CD4-positive, alpha-beta T cell treated with Interleukin-6 for 4 hours (primary cell): Measurements from ENCODE around the gene ANK2.
"Not testable (repeated sequence)": the region's sequence is repeated elsewhere in the genome, so short reads cannot be mapped to it uniquely, and the experiment has no call there.

ENCODE experiments used
- DNase-seq: peaks from one replicate; pipeline ENCODE4 v3.0.0-alpha.2; 2020; ENCODE audit warnings: mixed read lengths

The ANK2 gene

GRCh38 chr4:113154281-113154680, 104.8 kb downstream of the ANK2 start:
- no peak for DNase-seq

- DNase-seq, result no peak
Observed at GRCh38 chr4:113157086-113157857, 107.8 kb downstream of the ANK2 start.

- no peak for DNase-seq
Observed at GRCh38 chr4:113159942-113160545, 110.6 kb downstream of the ANK2 start.

DNA sequence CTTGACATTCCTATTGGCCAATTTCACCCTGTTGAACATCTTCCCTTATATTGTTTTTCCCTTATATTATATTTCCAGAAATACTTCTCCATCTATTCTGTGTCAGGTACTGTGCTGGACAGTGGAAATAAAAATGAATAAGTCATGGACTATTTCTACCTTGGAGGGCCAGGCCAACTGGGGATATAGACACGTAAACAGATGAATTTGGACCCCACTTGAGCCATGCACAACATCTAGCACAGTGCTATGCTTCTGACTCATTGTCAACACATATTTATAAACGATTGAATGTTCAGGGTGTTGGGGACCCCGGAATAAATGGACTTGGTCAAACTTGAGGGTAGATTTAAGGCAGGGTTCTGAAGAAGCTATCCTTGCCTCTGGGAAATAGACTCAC, 111.1 kb downstream of the ANK2 start:
- DNase-seq, result no peak

DNA sequence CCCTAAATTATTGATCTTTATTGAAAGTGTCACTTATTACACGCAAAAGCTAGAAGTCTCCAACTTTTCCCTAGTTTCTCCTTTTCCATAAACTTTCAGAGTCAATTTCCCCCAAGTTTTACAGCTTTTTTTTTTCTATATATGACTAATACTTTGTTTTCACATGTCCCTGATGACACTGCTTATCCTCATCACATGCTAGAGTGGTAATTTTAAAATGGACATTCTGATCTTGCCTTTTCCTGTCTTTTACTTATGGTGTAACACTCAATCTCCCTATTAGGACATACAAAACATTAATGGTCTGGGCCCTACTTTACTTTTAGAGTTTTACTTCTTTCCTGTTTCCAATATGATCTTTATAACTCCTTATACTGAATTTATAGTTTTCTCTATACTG, 112.6 kb downstream of the ANK2 start:
- no peak for DNase-seq

DNA sequence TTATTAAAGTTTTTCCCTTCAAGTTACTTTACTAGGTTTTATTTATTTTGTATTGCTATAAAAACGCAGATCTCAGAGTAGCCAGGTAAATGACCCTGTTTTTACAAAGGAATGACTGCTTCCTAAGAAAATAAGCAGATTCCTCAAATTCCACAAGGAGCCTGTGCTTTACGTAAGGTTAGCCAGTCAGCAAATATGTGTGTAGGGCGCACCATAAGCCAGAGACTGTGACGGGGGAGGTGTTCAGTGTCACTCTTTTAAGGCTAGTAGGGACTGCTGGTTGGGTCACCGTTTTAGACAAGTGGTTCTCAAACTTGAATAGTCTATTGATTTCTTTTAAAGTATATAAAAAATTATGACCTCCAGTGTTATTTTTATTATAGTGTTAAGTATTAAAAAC, 119.9 kb downstream of the ANK2 start:
- DNase-seq, result no peak

- no peak for DNase-seq
Observed at GRCh38 chr4:113170115-113170804, 120.8 kb downstream of the ANK2 start.

GRCh38 chr4:113170805-113171468, 121.5 kb downstream of the ANK2 start:
- no peak for DNase-seq

GRCh38 chr4:113173126-113173792, 123.8 kb downstream of the ANK2 start:
- DNase-seq, result no peak

GRCh38 chr4:113173793-113174264, 124.4 kb downstream of the ANK2 start:
- no peak for DNase-seq

DNA sequence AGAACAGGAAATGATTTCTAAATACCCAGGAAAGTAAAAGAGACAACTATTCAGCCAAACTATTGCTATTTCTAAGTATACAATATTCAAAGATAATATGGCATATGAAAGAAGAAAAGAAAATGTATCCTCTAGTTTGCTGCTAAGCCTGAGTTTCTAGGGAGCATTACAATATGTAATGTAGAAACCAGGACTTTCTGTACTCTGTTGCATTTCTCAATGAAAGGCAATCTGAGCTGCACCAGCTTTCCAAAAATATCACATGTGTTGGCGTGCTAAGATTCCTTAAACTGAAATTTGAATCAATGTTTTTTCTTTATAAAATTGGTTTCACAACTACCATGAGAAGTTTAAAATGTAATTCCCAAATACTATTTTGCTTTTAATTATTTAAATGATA, 129.6 kb downstream of the ANK2 start:
- DNase-seq, result no peak

- no peak for DNase-seq
Observed at GRCh38 chr4:113179996-113180395, 130.5 kb downstream of the ANK2 start.

DNA sequence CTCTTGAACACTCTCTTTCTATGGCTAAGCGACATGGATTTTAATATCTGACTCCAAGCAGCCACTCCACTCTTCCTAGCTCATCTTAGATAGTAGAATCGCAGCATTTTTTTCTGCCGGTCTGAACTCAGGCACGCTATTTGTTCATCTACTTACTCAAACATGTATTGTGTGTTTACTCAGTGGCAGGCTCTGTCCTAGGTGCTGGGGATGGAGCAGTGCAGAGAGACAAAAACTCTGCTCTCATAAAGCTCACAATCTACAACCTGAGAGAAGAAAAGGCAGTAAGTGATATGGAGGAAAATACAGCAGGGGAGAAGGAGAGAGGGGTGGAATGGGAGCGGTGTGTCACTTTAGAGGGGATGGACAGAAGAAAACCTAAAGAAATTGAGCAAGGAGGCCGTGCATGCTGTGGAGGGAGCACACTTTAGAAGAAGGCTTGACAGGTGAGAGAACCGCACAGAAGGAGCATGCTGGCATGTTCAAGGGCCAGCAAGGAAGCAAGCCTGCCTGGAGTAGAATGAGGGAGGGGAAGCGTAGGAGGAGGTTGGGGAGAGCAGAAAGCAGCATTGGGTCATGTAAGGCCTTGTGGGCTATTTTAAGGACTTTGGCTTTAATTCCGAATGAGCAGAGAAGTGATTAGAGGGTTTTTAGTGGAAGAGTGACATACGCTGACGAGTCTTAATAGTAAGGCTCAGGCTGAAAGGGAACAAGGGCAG, 132.0 kb downstream of the ANK2 start:
- DNase-seq, result no peak

DNA sequence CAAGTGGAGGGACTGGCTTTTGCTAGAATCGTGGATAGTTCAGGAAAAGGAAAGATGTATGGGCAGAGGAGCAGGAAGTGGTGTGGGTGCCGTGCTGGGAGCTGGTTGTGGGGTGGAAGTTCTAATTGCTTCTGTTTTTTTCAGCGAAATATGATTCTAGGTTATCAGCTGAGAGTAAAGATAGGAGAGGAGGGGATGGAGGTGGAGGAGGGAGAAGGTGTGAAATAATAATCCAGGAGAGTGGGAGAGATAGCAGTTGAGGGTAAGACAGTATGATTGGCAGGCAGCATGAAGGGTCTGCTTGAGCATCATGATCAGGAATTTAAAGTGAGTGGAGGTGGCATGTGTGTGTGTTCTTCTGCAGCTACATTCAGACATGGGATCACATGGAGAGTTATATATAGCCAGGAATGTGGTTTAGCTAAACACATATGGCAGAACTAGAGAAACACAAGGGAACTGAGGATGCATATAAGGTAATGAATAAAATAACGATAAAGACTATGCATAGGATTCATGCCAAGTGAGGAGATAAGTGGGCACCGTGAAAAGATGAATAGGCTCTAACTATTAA, 133.7 kb downstream of the ANK2 start:
- no peak for DNase-seq

- not testable (repeated sequence) for DNase-seq
Observed at GRCh38 chr4:113186220-113186619, 136.8 kb downstream of the ANK2 start.

DNA sequence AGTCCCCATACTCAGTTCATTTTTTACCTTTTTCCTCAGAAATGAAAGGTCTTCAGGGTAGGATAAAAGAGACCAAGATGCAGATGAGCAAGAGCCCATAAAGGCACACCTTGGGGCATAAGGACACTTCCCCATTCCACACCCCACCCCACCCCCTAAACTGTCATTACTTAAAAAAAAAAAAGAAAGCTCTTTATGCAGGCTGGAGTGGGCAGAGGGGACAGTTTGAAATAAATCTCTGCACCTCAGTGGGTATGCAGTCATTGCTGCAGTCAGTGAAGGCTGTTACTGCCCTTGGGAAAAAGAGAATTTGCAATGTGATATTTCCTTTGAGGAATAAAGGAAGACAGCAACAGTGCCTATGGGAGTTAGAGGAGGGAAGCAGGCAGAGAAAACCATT, 137.5 kb downstream of the ANK2 start:
- no peak for DNase-seq

GRCh38 chr4:113187358-113187757, 137.9 kb downstream of the ANK2 start:
- no peak for DNase-seq

- DNase-seq, result no peak
Observed at GRCh38 chr4:113189546-113189945, 140.1 kb downstream of the ANK2 start.

DNA sequence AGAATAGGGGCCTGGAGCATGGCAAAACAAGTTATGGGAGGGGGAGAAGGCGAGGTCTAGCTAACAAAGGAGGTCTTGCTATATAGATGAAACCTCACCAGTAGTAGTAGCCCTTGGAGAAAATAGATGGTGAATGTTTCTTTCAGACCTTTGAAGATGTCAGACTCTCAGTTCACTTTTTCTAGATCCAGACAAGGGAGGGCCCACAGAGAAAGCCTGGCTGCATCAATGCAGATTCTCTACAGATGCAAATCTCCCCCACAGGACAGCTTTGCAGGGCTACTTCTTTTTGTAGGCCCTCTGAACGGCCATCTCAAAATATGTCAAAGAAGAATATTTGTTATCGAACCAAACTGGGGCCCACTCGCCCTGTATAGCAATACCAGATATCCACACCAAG, 159.7 kb downstream of the ANK2 start:
- no peak for DNase-seq

- DNase-seq, result no peak
Observed at GRCh38 chr4:113209652-113210320, 160.3 kb downstream of the ANK2 start.

- no peak for DNase-seq
Observed at GRCh38 chr4:113212613-113213012, 163.2 kb downstream of the ANK2 start.
